ENCODE measurements around the gene ZNF503. TPM values are rescaled to one million over a fixed set of nuclear protein-coding genes. Genes with fewer than 3 reads are reported as not detected.

Gene ZNF503
- total and polyA plus RNA-seq, 10 of the 15 experiments (the other 5 are each of a cell fraction or from before 2014, with no cell fraction given): 0.05 to 1.1 (median 0.11) TPM; not detected in 1

- no peak overlapping the region for H3K27ac ChIP-seq (ENCODE audit: control insufficient read depth, insufficient read depth)
- H2AFZ ChIP-seq (ENCODE audit: control insufficient read depth, low read depth, low read length): no peak overlapping the region
- BruUV-seq (replicated peaks): no TSS peak
- no peak for FAIRE-seq
- no peaks in the 10 kb centered on the region for H3K36me3 ChIP-seq (ENCODE audit: control insufficient read depth in 2 of 2, insufficient read depth in 2 of 2, low read length in 1 of 2)
- no peaks in the 10 kb centered on the region; the same call in 2 of the 3 replicates for H3K9me3 ChIP-seq (replicated peaks; ENCODE audit: control insufficient read depth, insufficient read depth, low read length)
- H3K4me2 ChIP-seq (ENCODE audit: control insufficient read depth, insufficient read depth): no peak overlapping the region
- in situ Hi-C loops (cut with MboI): no loop called here
- ChIA-PET POLR2A (interaction anchor here (0.5 to 0.6 kb wide), 2 partner anchors 195 to 574 kb away, joined by 3 read pairs; no protein-coding TSS in a partner anchor), SMC1A (ENCODE audit: uncharacterized antibody, unreplicated experiment) (interaction anchor here (0.9 to 1.5 kb wide), 3 partner anchors 21 to 244 kb away, joined by 3 to 4 read pairs (median 3); no protein-coding TSS in a partner anchor), CTCF (interaction anchor here (1.1 kb wide), 1 partner anchor 244 kb away, joined by 4 read pairs; no protein-coding TSS in a partner anchor), RAD21 (ENCODE audit: unreplicated experiment) (no interaction called here)
- H4K20me1 ChIP-seq (ENCODE audit: control insufficient read depth, insufficient read depth): no peaks in the 10 kb centered on the region
- H3K79me2 ChIP-seq (ENCODE audit: control insufficient read depth, insufficient read depth, low read length): no peaks in the 10 kb centered on the region
- no peak for DNase-seq (ENCODE audit: low read depth, low spot score)
- TF ChIP-seq FOXK2 (IDR thresholded peaks at IDR 0.05) (no peak), BRCA1 (IDR thresholded peaks at IDR 0.05; ENCODE audit: low read depth, low read length) (no peak), EGR1 (IDR thresholded peaks at IDR 0.05; ENCODE audit: borderline replicate concordance in 1 of 2, low read depth in 2 of 2, low read length in 2 of 2) (no peak), ATF2 (IDR thresholded peaks at IDR 0.05; ENCODE audit: low read length) (no peak), EED (IDR thresholded peaks at IDR 0.05; ENCODE audit: low read depth) (no peak), ZZZ3 (IDR thresholded peaks at IDR 0.05; ENCODE audit: control insufficient read depth, insufficient read length, low read depth) (no peak), MXI1 (IDR thresholded peaks at IDR 0.05; ENCODE audit: low read depth, low read length) (no peak), E2F8 (IDR thresholded peaks at IDR 0.05; ENCODE audit: low read depth, partially characterized antibody) (no peak), PKNOX1 (IDR thresholded peaks at IDR 0.05) (no peak), TCF12 (IDR thresholded peaks at IDR 0.05; ENCODE audit: low read depth, low read length) (no peak), CHD4 (IDR thresholded peaks at IDR 0.05) (no peak), NR2C1 (IDR thresholded peaks at IDR 0.05) (no peak), ZNF217 (IDR thresholded peaks at IDR 0.05) (no peak)
- no peaks in the 10 kb centered on the region for H3K4me1 ChIP-seq (ENCODE audit: control insufficient read depth, insufficient read depth, low read length)
- peaks cover 7 to 9% of the 10 kb centered on the region in 2 experiments; a peak in 3 of 4 replicates for H3K27me3 ChIP-seq (replicated peaks in 1 of 2; ENCODE audit: control insufficient read depth in 2 of 2, insufficient read depth in 2 of 2, low read length in 1 of 2)
- 29% methylated on average over 21 of the region's 37 CpGs for WGBS (ENCODE audit: insufficient coverage, insufficient replicate concordance, low lambda C conversion rate, missing lambda C conversion rate)
- intact Hi-C loops (cut with micrococcal nuclease; ENCODE audit: unreplicated experiment): loop anchor here (10.0 kb wide), 2 partner anchors 238 to 898 kb away; no protein-coding TSS in a partner anchor
- no peak overlapping the region for H3K9ac ChIP-seq (ENCODE audit: control insufficient read depth, insufficient read depth, low read length)
- ATAC-seq: no peak
- no peak overlapping the region for H3K4me3 ChIP-seq
These were observed 5.7 kb upstream of the ZNF503 start for GRCh38 chr10:75407224-75407712.

All from GM12878 (cell line).